NCI-H446 treated with DMSO at 0.1 percent for 48 hours (cell line): ENCODE measurements around the gene DMPK.
"Not testable (repeated sequence)": the region's sequence is repeated elsewhere in the genome, so short reads cannot be mapped to it uniquely, and the experiment has no call there.

Experiments
- DNase-seq: peaks from one replicate; lab custom pipeline; 2025; lab: John Stamatoyannopoulos, UW

The DMPK gene

GRCh38 chr19:45745606-45746005 is 36.7 kb downstream of the DMPK start:
- DNase-seq: no peak

- no peak for DNase-seq
Measured at GRCh38 chr19:45742969-45743368, 39.3 kb downstream of the DMPK start.

GRCh38 chr19:45739498-45740439 is 42.5 kb downstream of the DMPK start:
- DNase-seq: no peak

GRCh38 chr19:45733160-45733810 is 49.0 kb downstream of the DMPK start, which contains the start of gene MEIOSIN:
Gene MEIOSIN, plus strand, starts transcription at chr19:45733439. Its CDS starts 1,938 bp downstream, at chr19:45735377.
- DNase-seq: no peak

GRCh38 chr19:45730368-45731288 is 51.7 kb downstream of the DMPK start, which contains the start of gene FBXO46:
Gene FBXO46, minus strand, starts transcription at chr19:45730896. Its CDS starts 17,401 bp downstream, at chr19:45713495.
- DNase-seq: peak; percentile 98

GRCh38 chr19:45729800-45730290 is 52.4 kb downstream of the DMPK start:
- DNase-seq: no peak

- not testable (repeated sequence) for DNase-seq
Measured at GRCh38 chr19:45728683-45729082, 53.6 kb downstream of the DMPK start.

GRCh38 chr19:45720065-45720464 is 62.2 kb downstream of the DMPK start:
- DNase-seq: not testable (repeated sequence)
